Measurements from ENCODE around the gene COL27A1.

The COL27A1 gene

GRCh38 chr9:114350636-114351401, 195.5 kb downstream of the COL27A1 start:
- H3K4me3 ChIP-seq (ENCODE audit: low read depth, low read length): no peak overlapping the region
- TF ChIP-seq CTCF (IDR thresholded peaks at IDR 0.05; ENCODE audit: borderline replicate concordance, insufficient read depth, low read depth, low read length): no peak

- H3K4me3 ChIP-seq (ENCODE audit: low read depth, low read length): no peak overlapping the region
- no peak for TF ChIP-seq CTCF (IDR thresholded peaks at IDR 0.05; ENCODE audit: borderline replicate concordance, insufficient read depth, low read depth, low read length)
Observed at GRCh38 chr9:114351932-114352331, 196.6 kb downstream of the COL27A1 start.

DNA sequence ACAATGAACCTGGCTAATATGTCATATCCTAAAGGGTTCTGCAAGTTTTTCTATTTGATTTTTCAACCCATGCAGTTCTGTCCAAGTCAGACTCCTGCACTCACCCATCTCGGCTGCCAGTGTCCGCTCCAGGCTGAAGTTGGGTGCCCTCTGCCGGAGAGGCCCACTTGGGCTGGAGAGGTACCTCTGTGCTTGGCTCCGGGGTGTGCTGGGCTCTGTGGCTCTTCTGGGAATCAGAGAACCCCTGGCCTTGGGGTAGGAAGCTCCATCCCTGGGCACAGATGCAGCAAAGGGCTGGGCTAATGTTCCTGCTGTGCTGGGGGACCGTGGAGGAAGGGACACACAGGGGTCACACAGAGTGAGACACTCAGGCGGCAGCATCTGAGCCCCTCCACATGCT, 200.5 kb downstream of the COL27A1 start:
- H3K4me3 ChIP-seq (ENCODE audit: low read depth, low read length): no peak overlapping the region
- no peak for TF ChIP-seq CTCF (IDR thresholded peaks at IDR 0.05; ENCODE audit: borderline replicate concordance, insufficient read depth, low read depth, low read length)

GRCh38 chr9:114356792-114357191, 201.5 kb downstream of the COL27A1 start:
- H3K4me3 ChIP-seq (ENCODE audit: low read depth, low read length): no peak overlapping the region
- no peak for TF ChIP-seq CTCF (IDR thresholded peaks at IDR 0.05; ENCODE audit: borderline replicate concordance, insufficient read depth, low read depth, low read length)

- H3K4me3 ChIP-seq (ENCODE audit: low read depth, low read length): no peak overlapping the region
- TF ChIP-seq CTCF (IDR thresholded peaks at IDR 0.05; ENCODE audit: borderline replicate concordance, insufficient read depth, low read depth, low read length): no peak
Observed at GRCh38 chr9:114357360-114357759, 202.0 kb downstream of the COL27A1 start.

DNA sequence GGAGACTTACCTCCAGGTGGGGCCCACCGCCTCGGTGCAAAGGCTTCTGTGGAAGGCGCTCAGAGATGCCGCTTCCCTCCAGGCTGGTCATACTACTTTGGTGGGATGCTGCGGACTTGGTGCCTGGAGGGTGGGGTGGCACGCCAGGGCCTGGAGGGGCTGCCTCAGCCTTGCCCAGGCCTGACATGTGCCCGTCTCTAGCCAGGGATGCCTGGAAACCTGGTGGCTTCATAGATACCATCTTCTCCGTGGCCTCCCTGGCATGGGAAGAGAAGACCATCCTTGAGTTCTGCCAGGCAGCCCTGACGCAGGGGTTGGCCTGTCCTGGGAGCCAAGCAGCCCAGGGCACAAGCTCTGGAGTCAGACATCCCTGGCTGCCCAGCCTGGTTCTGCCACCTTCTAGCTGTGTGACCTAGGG, 202.6 kb downstream of the COL27A1 start:
- TF ChIP-seq CTCF (IDR thresholded peaks at IDR 0.05; ENCODE audit: borderline replicate concordance, insufficient read depth, low read depth, low read length): no peak
- H3K4me3 ChIP-seq (ENCODE audit: low read depth, low read length): no peak overlapping the region

DNA sequence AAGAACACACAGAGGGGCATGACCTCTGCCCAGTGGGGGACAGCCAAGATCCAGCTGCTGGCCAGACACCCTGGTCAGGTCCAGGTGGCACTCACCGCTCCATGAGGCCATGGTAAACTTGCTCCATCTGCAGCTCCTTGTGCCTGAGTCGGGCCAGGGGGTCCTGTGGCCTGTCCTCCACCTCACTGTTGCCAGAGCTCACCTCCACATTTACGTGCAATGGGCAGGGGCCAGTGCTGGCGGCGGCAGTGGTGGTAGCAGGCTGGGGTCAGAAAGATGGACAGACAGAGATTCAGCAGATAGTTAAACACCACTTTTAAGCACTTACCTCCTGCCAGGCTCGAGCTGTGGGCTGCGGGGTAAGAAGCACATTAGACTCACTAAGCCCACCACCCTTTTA, 204.5 kb downstream of the COL27A1 start:
- H3K4me3 ChIP-seq (ENCODE audit: low read depth, low read length): no peak overlapping the region
- no peak for TF ChIP-seq CTCF (IDR thresholded peaks at IDR 0.05; ENCODE audit: borderline replicate concordance, insufficient read depth, low read depth, low read length)

Data from GM12875 (cell line).